Activated CD4-positive, alpha-beta T cell treated with anti-CD3 and anti-CD28 coated beads, Interleukin-2, amount 50 U/mL, for 16 hours (primary cell): ENCODE measurements around the gene PVRIG.
"Not testable (repeated sequence)": the region's sequence is repeated elsewhere in the genome, so short reads cannot be mapped to it uniquely, and the experiment has no call there.

Source experiments
- DNase-seq: peaks from one replicate; pipeline ENCODE4 v3.0.0-alpha.2; 2020

The PVRIG gene

GRCh38 chr7:100243385-100243784, 23.6 kb downstream of the PVRIG start:
- peak; percentile 86 for DNase-seq

GRCh38 chr7:100244988-100245605, 25.3 kb downstream of the PVRIG start:
- not testable (repeated sequence) for DNase-seq

- DNase-seq: not testable (repeated sequence)
Measured at GRCh38 chr7:100246121-100246864, 26.5 kb downstream of the PVRIG start.

GRCh38 chr7:100246865-100247137, 27.1 kb downstream of the PVRIG start:
- DNase-seq: not testable (repeated sequence)

- no peak for DNase-seq
Measured at GRCh38 chr7:100247152-100247757, 27.5 kb downstream of the PVRIG start.

- DNase-seq: no peak
Measured at GRCh38 chr7:100248483-100248882, 28.7 kb downstream of the PVRIG start.

GRCh38 chr7:100257017-100257416, 37.3 kb downstream of the PVRIG start:
- DNase-seq: no peak

- not testable (repeated sequence) for DNase-seq
Measured at GRCh38 chr7:100259984-100260383, 40.2 kb downstream of the PVRIG start.

GRCh38 chr7:100262896-100263295, 43.1 kb downstream of the PVRIG start:
- DNase-seq: not testable (repeated sequence)

- not testable (repeated sequence) for DNase-seq
Measured at GRCh38 chr7:100264223-100264622, 44.5 kb downstream of the PVRIG start.

- not testable (repeated sequence) for DNase-seq
Measured at GRCh38 chr7:100264669-100265165, 45.0 kb downstream of the PVRIG start.

GRCh38 chr7:100265851-100266250, 46.1 kb downstream of the PVRIG start:
- not testable (repeated sequence) for DNase-seq

- no peak for DNase-seq
Measured at GRCh38 chr7:100266576-100267354, 47.0 kb downstream of the PVRIG start.

- DNase-seq: no peak
Measured at GRCh38 chr7:100267648-100268047, 47.9 kb downstream of the PVRIG start.

- DNase-seq: not testable (repeated sequence)
Measured at GRCh38 chr7:100268882-100269281, 49.1 kb downstream of the PVRIG start.

GRCh38 chr7:100269306-100270045, 49.7 kb downstream of the PVRIG start:
- DNase-seq: not testable (repeated sequence)

- DNase-seq: not testable (repeated sequence)
Measured at GRCh38 chr7:100270046-100270918, 50.5 kb downstream of the PVRIG start.
